GM18870 (cell line): ENCODE results near the gene MRPL48.
"Not testable (repeated sequence)": the region's sequence is repeated elsewhere in the genome, so short reads cannot be mapped to it uniquely, and the experiment has no call there.

ENCODE experiments used
- ATAC-seq: cut with Tn5 transposase; IDR thresholded peaks from one replicate; pipeline ENCODE4 v1.9.1; 2021; ENCODE audit warnings: moderate library complexity; ENCODE audit not compliant: unreplicated experiment

The MRPL48 gene

DNA sequence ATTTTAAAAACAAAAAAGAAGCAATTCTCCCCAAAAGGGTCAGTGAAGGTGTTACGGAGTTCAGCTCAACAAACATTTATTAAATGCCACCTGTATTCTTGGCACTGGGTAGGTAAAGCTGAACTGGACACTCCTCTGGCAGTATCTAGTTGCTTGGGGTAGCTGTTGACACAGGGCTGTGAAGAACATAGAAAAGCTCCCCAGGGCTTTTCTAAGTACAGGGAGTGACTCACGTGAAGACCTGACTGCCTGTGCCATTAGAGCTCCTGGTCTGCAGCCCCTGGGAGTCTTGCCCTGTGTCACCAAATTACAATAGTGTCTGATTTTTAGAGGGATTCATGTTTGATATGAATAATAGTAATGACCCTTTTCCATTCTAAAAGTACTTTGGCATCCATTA, 45.4 kb downstream of the MRPL48 start:
- no peak for ATAC-seq

DNA sequence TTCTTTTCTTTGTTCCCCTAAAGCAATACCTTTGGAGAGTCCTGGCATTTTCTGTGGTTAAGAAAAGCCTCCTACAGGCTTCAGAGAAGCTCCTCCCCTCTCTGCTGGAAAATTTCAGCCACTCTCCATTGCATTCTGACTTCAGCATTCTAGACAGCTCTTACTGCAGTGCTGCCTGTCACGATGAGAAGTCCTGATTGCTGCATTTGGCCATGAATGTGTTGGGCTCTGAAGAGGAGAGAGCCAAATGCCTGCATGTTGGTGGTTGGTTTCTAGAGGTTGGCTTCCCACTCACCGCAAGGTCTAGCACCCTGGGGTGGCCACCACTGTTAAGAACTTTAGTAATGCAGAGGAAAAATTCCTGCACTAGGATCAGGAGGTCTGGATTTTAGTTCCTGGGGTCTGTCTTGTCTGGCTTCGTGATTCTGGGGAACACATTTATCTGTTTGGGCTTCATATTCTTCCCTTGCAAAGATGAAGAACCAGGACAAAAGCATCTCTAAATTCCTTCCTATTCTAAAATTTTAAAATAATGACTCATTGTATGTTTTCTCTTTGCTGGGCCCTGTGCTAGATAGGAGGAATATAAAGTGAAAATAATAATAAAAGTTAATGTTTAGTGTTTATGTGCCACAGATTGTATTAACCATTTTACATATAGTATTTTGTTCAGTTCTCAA, 50.9 kb downstream of the MRPL48 start:
- ATAC-seq = no peak

- ATAC-seq = no peak
Observed at GRCh38 chr11:73839123-73839457, 51.4 kb downstream of the MRPL48 start.

GRCh38 chr11:73851046-73851764, 63.5 kb downstream of the MRPL48 start:
- no peak for ATAC-seq

DNA sequence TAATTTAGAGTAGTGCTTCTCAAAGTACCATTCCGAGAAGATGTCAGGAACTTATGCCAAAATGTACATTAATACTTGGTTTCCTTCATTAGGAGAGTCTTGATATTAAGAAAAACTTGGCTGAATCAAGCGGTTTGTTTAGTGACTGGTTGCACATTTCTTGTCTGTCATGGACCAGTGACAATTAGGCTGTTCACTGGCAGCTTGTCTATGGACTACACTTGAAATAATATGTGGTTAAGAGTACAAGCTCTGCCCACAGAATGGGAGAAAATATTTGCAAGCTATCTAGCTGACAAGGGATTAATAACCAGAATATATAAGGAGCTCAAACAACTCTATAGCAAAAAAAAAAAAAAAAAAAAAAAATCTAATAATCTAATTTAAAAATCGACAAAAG, 64.4 kb downstream of the MRPL48 start:
- no peak for ATAC-seq

- ATAC-seq = no peak
Observed at GRCh38 chr11:73854680-73855079, 67.0 kb downstream of the MRPL48 start.

- ATAC-seq = no peak
Observed at GRCh38 chr11:73856031-73856567, 68.4 kb downstream of the MRPL48 start.

DNA sequence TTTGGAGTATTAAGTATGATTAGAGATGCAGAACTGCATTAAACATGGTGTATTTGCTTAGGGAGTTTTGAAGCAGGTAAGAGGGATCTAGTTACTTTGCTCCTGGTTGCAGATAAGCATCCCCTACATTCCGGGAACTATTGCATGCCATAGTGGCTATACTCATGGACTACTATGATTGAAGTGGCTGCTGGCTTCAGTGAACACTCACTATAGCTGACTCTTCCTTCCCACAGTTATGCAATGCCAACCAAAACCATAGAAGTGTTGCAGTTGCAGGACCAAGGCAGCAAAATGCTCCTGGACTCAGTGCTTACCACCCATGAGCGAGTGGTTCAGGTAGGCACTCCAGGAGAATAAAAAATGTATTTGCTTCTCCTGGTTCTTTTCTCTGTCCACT, 72.0 kb downstream of the MRPL48 start:
- no peak for ATAC-seq

DNA sequence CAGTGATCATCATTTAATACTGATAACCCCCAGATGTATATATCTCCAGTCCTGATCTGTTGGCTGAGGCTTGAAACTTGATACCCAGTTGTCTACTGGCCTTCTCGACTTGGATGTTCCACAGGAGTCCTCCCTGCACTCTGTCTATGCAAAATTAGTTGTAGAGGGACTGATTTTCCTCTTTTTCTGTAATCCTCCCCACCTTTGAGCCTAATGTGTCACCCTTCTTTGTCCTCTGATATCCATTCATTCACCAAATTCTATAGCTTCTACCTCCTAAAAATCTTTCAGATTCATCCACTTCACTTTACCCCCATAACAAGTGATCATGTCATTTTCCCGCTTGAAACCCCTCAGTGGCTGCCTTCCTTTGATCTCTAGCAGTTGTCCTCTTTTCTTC, 72.5 kb downstream of the MRPL48 start:
- ATAC-seq = no peak

- no peak for ATAC-seq
Observed at GRCh38 chr11:73862986-73863385, 75.3 kb downstream of the MRPL48 start.

- no peak for ATAC-seq
Observed at GRCh38 chr11:73866095-73866579, 78.5 kb downstream of the MRPL48 start.

DNA sequence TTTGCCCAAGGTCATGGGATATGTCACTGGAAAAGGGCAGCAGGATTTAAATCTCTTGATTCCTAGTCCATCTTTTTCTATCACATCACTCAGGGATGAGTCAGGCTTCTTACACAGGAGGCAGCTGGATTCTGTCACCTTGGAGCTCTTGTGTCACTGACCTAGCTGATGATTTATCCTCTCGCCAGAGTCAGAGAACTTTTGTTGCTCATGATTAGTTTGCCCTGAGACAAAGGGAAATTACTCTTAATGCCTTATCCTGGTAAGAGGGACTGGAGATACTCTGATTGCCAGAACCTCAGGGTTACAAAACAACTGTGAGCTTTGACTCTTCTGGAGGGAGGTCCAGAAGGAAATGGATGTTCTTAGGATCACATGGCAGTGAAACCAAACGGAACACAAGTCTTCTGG, 78.9 kb downstream of the MRPL48 start:
- ATAC-seq = no peak

DNA sequence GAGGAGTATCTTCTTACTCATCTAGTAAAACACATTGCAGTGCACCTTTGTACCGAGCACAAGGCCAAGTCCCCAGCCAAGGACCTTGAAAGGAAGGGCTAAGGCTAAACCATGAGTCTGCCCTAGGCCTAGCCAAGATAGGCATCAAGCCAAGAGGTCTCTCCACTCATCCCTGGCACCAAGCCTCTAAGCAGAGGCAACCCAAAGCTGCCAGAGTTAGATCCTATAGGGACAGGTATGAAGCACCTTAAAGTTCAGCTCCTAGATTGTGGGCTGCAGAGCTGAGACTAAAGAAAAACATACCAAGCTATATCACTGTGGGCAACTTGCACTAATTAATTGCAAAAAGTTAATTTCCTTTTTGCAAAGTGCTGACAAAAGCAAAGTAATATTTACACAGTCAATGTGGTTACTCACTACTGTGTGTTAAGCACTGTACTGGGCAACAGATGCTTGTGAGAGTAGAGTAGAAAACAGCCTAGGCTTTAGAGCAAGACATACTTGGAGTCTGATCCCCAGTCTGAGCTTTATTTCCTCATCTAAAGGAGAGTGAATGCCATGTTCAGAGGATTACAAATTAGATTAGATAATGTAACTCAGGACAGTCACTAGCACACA, 81.8 kb downstream of the MRPL48 start:
- no peak for ATAC-seq

DNA sequence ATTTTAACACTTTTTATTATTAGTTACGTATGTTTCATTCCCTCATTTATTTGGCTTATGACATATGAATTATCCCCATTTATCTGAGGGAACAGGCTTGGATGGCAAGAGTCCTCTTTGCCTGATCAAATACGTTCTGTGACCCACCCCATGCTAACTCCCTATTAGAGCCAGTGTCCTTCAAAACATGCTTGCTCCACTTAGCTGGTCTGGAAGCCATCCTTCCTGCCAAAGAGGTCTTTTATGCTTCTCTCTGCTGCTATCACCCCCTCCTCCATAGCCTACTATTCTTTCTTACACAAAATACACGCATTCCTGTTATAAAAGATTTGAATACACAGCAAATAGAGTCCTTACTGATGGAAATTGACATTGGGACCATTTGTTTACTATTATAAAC, 82.6 kb downstream of the MRPL48 start:
- no peak for ATAC-seq

- ATAC-seq = no peak
Observed at GRCh38 chr11:73872749-73873357, 85.2 kb downstream of the MRPL48 start.

DNA sequence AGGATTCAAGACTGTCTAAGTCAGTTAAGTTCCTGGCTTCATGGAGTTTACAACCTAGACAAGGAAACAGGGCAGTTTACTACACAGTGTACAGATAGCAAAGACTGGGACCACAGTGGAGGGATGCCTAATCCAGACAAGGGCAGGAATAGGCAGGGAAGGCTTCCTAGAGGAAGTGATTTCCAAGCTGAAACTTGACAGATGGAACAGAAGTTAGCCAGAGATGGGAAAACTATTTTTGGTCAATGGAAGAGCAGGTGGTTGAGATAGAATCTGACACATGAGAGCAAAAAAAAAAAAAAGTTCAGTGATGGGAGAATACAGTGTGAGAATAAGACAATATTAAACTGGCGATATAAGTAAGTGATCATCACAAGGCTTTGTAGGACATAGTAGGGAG, 87.7 kb downstream of the MRPL48 start:
- ATAC-seq = no peak

DNA sequence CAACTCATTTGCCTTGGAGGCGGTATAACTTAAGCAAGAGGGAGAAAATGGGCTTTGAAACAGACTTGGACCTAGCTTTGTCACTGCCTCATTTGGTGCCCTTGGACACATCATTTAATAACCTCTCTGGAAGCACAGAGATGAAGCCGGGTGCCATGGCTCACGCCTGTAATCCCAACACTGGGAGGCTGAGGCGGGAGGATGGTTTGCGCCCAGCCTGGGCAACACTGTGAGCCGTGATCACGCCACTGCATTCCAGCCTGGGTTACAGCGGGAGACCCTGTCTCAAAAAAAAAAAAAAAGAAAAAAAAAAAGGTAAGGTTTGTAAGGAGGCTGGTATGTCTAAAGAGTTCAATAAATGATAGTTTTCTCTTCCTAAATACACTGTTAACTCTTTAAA, 88.2 kb downstream of the MRPL48 start:
- no peak for ATAC-seq

GRCh38 chr11:73876424-73877310, 89.0 kb downstream of the MRPL48 start, which contains the start of the genes COA4 and PAAF1:
COA4 (minus strand) TSS chr11:73876846; CDS start chr11:73873378, 3,468 bp downstream.
PAAF1 (plus strand) TSS chr11:73876999; CDS start chr11:73877022, 23 bp downstream.
- peak; percentile 94 for ATAC-seq

DNA sequence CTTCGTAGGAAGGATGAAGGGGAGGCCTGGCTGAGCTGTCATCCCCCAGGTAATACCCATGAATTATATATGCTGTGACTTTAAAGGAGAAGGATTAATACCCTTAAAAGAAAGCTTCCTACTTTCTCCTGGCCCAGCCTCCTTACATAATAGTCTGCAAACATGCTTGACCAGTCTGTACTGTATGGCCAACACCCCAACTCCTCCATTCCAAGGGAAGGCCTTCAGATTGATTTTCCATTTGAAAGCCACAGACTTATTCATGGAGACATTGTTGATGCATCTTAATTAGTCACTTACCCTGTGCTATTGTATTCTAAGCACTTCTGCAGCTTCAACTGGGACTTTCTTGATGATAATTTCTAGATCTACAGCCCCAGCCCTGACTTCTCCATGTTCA, 91.1 kb downstream of the MRPL48 start:
- no peak for ATAC-seq

DNA sequence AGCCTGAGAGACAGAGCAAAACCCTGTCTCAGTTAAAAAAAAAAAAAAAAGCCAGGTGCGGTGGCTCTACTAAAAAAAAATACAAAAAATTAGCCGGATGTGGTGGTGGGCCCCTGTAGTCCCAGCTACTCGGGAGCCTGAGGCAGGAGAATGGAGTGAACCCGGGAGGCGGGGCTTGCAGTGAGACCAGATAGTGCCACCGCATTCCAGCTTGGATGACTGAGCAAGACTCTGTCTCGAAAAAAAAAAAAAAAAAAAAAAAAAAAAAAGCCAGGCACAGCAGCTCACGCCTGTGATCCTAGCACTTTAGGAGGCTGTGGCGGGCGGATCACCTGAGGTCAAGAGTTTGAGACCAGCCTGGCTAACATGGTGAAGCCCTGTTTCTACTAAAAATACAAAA, 92.8 kb downstream of the MRPL48 start:
- ATAC-seq = not testable (repeated sequence)
